Right lobe of liver (tissue), 6 donors: ENCODE data around the gene FAM47E. TPM values are rescaled to one million over a fixed set of nuclear protein-coding genes. Genes with fewer than 3 reads are reported as not detected.

Experiments used
- ATAC-seq, 4 donors: fragments of 200-7000 bp; cut with Tn5 transposase; one replicate each; pipeline ENCODE4 v1.9.1; 2020; ENCODE audit warnings: mild to moderate bottlenecking in 4 of 4, moderate library complexity in 4 of 4
- DNase-seq, 3 donors: peaks; one replicate each; pipeline ENCODE4 v3.0.0-alpha.2; 2020
- H3K27ac ChIP-seq, 3 donors: fragments of 200-600 bp; one replicate each; pipeline ENCODE4 v1.8.0; 2022
- H3K27me3 ChIP-seq, 2 donors: fragments of 200-600 bp; one replicate each; pipeline ENCODE4 v1.8.0; 2022
- H3K36me3 ChIP-seq, 4 donors: fragments of 200-600 bp; sonication (generic) in 1 of 4; one replicate each; pipeline versions ENCODE4 v1.5.1 to v1.8.0; 2017 to 2022; ENCODE audit warnings: control low read depth in 1 of 4
- H3K4me1 ChIP-seq, 4 donors: fragments of 200-600 bp; sonication (generic) in 1 of 4; one replicate each; pipeline versions ENCODE4 v1.5.1 to v1.8.0; 2017 to 2022; ENCODE audit warnings: control low read depth in 1 of 4
- H3K4me3 ChIP-seq, 3 donors: fragments of 200-600 bp; one replicate each; pipeline ENCODE4 v1.8.0; 2022
- H3K9me3 ChIP-seq, 4 donors: fragments of 200-600 bp; sonication (generic) in 1 of 4; one replicate each; pipeline versions ENCODE4 v1.5.1 to v1.8.0; 2017 to 2022; ENCODE audit warnings: control low read depth in 1 of 4
- POLR2A ChIP-seq: fragments of 450-650 bp; IDR thresholded peaks from one replicate; pipeline ENCODE4 v1.6.1; 2017; ENCODE audit warnings: antibody characterized with exemption, mild to moderate bottlenecking
- WGBS: methylation state at CpG from one replicate; pipeline ENCODE4 v1.1.6; 2018; ENCODE audit warnings: low coverage, low lambda C conversion rate; ENCODE audit not compliant: insufficient coverage; ENCODE audit errors: missing lambda C conversion rate; 5-methylcytosine and 5-hydroxymethylcytosine counted together
- intact Hi-C, 2 donors: fragments of 100-400 bp; cut with DNase I; formaldehyde crosslinking; loops; one replicate each; pipeline versions ENCODE4 v1.11.2 to v1.14.1; 2022
- total RNA-seq, 6 experiments: library from RNA; depleted of rRNA in 2 of 6; stranded (reverse); fragments of >200 nt in 2 of 6; fragmentation: NEBNext Ultra II Directional in 3 of 6; extraction: Animal tissue kit (Norgen Biotek cat#: 25700) in 3 of 6; gene quantifications; one replicate each; pipeline versions ENCODE4 v1.1.0 to v1.2.4, GENCODE V29; 2016 to 2023
- TF ChIP-seq, protein P1 (sequence below), 4 donors: fragments of 200-600 bp in 3 of 4; fragments of 450-650 bp in 1 of 4; IDR thresholded peaks; one replicate each; pipeline versions ENCODE4 v1.5.1 to v1.8.0; 2016 to 2022; ENCODE audit warnings: antibody characterized with exemption in 4 of 4, mild to moderate bottlenecking in 2 of 4
- donor health status: DM: no; HTN: yes; CAD: no.
- donor health status: DM: no; HTN: no; CAD: no.
- donor health status: DM: no; HTN: no; CAD: no.
- donor health status: DM: no; HTN: yes; CAD: no.
- donor health status: DM: no; HTN: yes; CAD: no.

Gene FAM47E
- total RNA-seq, 6 experiments from 2014 or later = 1.2 to 5.0 (median 2.9) TPM

DNA sequence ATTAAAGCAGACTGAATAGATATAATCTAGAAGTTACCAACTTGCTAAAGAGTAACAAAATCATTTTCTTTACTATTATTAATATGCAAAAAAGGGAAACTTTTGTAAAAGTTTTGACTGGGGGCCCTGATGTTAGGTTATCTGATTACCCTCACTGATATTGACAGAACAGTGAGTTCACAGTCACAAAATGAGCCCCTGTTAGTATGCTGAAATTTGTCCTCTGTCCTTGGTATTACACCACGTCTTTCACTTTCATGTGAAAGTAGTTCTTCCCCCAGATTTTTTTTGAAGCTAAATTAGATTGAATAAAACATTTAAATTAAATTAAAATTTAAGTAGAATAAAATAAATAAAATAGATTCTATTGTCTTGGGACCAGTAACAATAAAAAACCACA is 60.9 kb downstream of the FAM47E start:
- no peak for DNase-seq
- TF ChIP-seq, protein P1, sequence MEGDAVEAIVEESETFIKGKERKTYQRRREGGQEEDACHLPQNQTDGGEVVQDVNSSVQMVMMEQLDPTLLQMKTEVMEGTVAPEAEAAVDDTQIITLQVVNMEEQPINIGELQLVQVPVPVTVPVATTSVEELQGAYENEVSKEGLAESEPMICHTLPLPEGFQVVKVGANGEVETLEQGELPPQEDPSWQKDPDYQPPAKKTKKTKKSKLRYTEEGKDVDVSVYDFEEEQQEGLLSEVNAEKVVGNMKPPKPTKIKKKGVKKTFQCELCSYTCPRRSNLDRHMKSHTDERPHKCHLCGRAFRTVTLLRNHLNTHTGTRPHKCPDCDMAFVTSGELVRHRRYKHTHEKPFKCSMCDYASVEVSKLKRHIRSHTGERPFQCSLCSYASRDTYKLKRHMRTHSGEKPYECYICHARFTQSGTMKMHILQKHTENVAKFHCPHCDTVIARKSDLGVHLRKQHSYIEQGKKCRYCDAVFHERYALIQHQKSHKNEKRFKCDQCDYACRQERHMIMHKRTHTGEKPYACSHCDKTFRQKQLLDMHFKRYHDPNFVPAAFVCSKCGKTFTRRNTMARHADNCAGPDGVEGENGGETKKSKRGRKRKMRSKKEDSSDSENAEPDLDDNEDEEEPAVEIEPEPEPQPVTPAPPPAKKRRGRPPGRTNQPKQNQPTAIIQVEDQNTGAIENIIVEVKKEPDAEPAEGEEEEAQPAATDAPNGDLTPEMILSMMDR (IDR thresholded peaks at IDR 0.05) = no peak
- no peak for TF ChIP-seq POLR2A
- Histone ChIP-seq H3K27me3 (no peaks in the 10 kb centered on the region), H3K4me1 (peaks cover 0 to 29% (median 5%) of the 10 kb centered on the region in 4 donors), H3K36me3 (peaks cover 0 to 13% (median 8%) of the 10 kb centered on the region in 4 donors), H3K4me3 (no peak overlapping the region), H3K27ac (peak overlapping the region; percentile 40 to 99 (median 99)), H3K9me3 (no peaks in the 10 kb centered on the region)
- WGBS = 18% methylated on average over 1 of the region's 1 CpG
- intact Hi-C loops = no loop called here
- ATAC-seq = peak; percentile 15 to 53 (median 44)

DNA sequence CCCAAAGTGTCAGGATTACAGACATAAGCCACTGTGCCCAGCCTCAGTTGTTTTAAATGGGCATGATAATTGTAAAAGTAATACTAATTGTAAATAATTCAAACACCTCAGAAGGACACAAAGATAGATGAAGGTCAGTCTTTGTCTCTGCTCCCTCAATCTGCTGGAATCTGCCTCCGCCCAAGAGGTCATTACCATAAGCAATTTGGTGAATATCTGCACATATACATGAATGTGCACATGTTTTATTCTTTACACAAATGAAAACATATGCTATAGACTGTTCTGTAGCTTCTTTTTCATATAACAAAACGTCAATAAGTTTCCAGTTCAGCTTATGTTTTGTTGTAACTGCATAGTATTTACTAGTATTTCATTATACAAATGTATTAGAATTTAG is 62.0 kb downstream of the FAM47E start:
- H3K4me3 ChIP-seq = no peak overlapping the region
- intact Hi-C loops = no loop called here
- WGBS = 75% methylated on average over 2 of the region's 2 CpGs
- H3K27me3 ChIP-seq = no peaks in the 10 kb centered on the region
- ATAC-seq = no peak
- H3K4me1 ChIP-seq = peaks cover 0 to 29% (median 5%) of the 10 kb centered on the region in 4 donors
- H3K27ac ChIP-seq = peak overlapping the region in 2 of 3 donors; percentile 99
- no peak for DNase-seq
- no peaks in the 10 kb centered on the region for H3K9me3 ChIP-seq
- peaks cover 0 to 13% (median 8%) of the 10 kb centered on the region in 4 donors for H3K36me3 ChIP-seq
- TF ChIP-seq, protein P1 (IDR thresholded peaks at IDR 0.05) = no peak
- TF ChIP-seq POLR2A = no peak

DNA sequence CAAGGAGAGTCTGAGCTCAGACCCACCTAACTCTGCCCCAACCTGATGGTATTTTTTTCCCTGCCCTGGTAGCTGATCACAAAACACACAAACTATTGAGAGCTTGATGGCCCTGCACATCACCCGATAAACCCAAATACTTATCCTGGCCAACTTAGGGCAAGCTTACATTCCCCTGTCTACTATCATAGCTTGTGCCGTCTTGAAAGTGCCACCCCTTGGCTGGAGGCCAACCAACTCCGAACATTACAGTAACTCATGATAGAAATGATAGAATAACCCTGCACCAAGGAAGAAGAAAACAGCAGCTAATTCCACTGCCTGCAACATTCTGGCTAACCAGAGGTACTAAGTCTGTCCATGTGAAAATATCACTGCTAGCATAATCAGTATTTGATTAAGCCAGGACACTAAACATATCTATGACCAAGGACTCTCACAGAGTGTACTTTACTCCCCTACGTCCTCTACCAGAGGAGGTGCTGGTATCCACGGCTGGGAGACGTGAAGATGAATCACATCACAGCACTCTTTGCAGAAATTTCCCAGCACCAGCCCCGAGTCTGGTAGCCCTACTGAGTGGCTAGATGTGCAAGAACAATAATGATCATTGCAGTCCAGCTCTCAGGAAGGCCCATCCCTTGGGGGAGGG is 63.9 kb downstream of the FAM47E start:
- Histone ChIP-seq H3K27me3 (no peaks in the 10 kb centered on the region), H3K9me3 (no peaks in the 10 kb centered on the region), H3K4me3 (no peak overlapping the region), H3K27ac (peak overlapping the region in 2 of 3 donors; percentile 28 to 40), H3K4me1 (peaks cover 0 to 16% (median 5%) of the 10 kb centered on the region in 4 donors), H3K36me3 (peaks cover 0 to 4% (median 0%) of the 10 kb centered on the region in 4 donors)
- intact Hi-C loops = no loop called here
- ATAC-seq (peak; percentile 37 to 46 (median 40)), DNase-seq (no peak)
- WGBS = 36% methylated on average over 4 of the region's 7 CpGs
- TF ChIP-seq, protein P1 (IDR thresholded peaks at IDR 0.05) = peak in 3 of 4 donors; percentile 6 to 26 (median 18)
- no peak for TF ChIP-seq POLR2A

DNA sequence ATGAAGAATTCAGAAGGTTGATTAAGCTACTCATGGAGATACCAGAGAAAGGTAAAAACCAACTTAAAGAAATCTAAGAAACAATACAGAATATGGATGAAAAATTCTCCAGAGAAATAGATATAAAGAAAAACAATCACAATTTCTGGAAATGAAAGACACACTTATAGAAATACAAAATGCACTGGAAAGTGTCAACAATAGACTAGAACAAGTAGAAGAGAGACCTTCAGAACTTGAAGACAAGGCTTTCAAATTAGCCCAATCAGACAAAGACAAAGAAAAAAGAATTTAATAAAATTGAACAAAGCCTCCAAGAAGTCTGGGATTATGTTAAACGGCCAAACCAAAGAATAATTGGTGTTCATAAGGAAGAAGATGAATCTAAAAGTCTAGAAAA is 64.6 kb downstream of the FAM47E start:
- WGBS = 100% methylated on average over 1 of the region's 1 CpG
- H3K4me1 ChIP-seq = peaks cover 0 to 16% (median 5%) of the 10 kb centered on the region in 4 donors
- intact Hi-C loops = no loop called here

More for the DNA sequence above, 64.6 kb downstream of the FAM47E start:
- Histone ChIP-seq H3K9me3 (no peaks in the 10 kb centered on the region), H3K4me3 (no peak overlapping the region), H3K36me3 (no peaks in the 10 kb centered on the region), H3K27me3 (no peaks in the 10 kb centered on the region), H3K27ac (peak overlapping the region in 2 of 3 donors; percentile 28 to 40)
- no peak for ATAC-seq
- no peak for TF ChIP-seq POLR2A
- TF ChIP-seq, protein P1 (IDR thresholded peaks at IDR 0.05) = no peak
- no peak for DNase-seq
